Omental fat pad (tissue), 4 donors: ENCODE measurements around the gene FARS2. TPM values are rescaled to one million over a fixed set of nuclear protein-coding genes. Genes with fewer than 3 reads are reported as not detected.

ENCODE experiments used
- ATAC-seq: fragments of 150-250 bp; one replicate; pipeline ENCODE4 v1.9.1; 2016; ENCODE audit warnings: mild to moderate bottlenecking, moderate library complexity; ENCODE audit not compliant: low FRiP score
- DNase-seq: peaks from one replicate; pipeline ENCODE4 v3.0.0-alpha.2; 2019; ENCODE audit warnings: low spot score
- CTCF ChIP-seq, 3 donors: fragments of 450-650 bp; IDR thresholded peaks; one replicate each; pipeline ENCODE4 v1.5.1; 2016 to 2017; ENCODE audit warnings: antibody characterized with exemption in 3 of 3, mild to moderate bottlenecking in 3 of 3, moderate library complexity in 2 of 3
- total RNA-seq, 4 donors: library from RNA; depleted of rRNA; stranded (reverse); fragments of >200 nt; gene quantifications; one replicate each; pipeline ENCODE4 v1.1.0, GENCODE V29; 2016

Gene FARS2
- total RNA-seq, 4 donors from 2014 or later, result 12.5 to 18.1 (median 14.5) TPM

GRCh38 chr6:5248302-5249098 is 12.8 kb upstream of the FARS2 start:
- no peak for TF ChIP-seq CTCF (IDR thresholded peaks at IDR 0.05)
- DNase-seq, result no peak
- no peak for ATAC-seq

- no peak for TF ChIP-seq CTCF (IDR thresholded peaks at IDR 0.05)
- DNase-seq, result no peak
- ATAC-seq, result no peak
Observed at GRCh38 chr6:5249451-5250122, 11.7 kb upstream of the FARS2 start.

- no peak for TF ChIP-seq CTCF (IDR thresholded peaks at IDR 0.05)
- DNase-seq (no peak), ATAC-seq (no peak)
Observed at GRCh38 chr6:5250451-5250850, 10.9 kb upstream of the FARS2 start.

- TF ChIP-seq CTCF (IDR thresholded peaks at IDR 0.05), result no peak
- ATAC-seq (no peak), DNase-seq (no peak)
Observed at GRCh38 chr6:5250911-5251310, 10.4 kb upstream of the FARS2 start.

GRCh38 chr6:5256952-5257351 is 4.4 kb upstream of the FARS2 start:
- no peak for ATAC-seq

GRCh38 chr6:5257400-5257799 is 3.9 kb upstream of the FARS2 start:
- DNase-seq (no peak), ATAC-seq (no peak)
- TF ChIP-seq CTCF (IDR thresholded peaks at IDR 0.05), result no peak

More at GRCh38 chr6:5256952-5257351, 4.4 kb upstream of the FARS2 start:
- TF ChIP-seq CTCF (IDR thresholded peaks at IDR 0.05), result no peak
- no peak for DNase-seq

- ATAC-seq (no peak), DNase-seq (no peak)
- TF ChIP-seq CTCF (IDR thresholded peaks at IDR 0.05), result no peak
Observed at GRCh38 chr6:5259428-5259827, 1.9 kb upstream of the FARS2 start.
